Right atrium auricular region (tissue), 2 donors: Measurements from ENCODE around the gene APOD. TPM values are rescaled to one million over a fixed set of nuclear protein-coding genes. Genes with fewer than 3 reads are reported as not detected.

ENCODE experiments used
- DNase-seq: peaks from one replicate; pipeline ENCODE4 v3.0.0-alpha.2; 2019; ENCODE audit warnings: low spot score
- H3K27ac ChIP-seq, 2 donors: fragments of 200-600 bp; sonication (generic); 1 replicate in 1 of 2; 2 replicates in 1 of 2; pipeline ENCODE4 v1.5.1; 2016 to 2019
- H3K27me3 ChIP-seq, 2 donors: fragments of 200-600 bp; sonication (generic); one replicate each; pipeline versions ENCODE4 v1.5.1 to v1.6.0; 2017 to 2019
- H3K36me3 ChIP-seq: fragments of 200-600 bp; sonication (generic); one replicate; pipeline ENCODE4 v1.5.1; 2016
- H3K4me1 ChIP-seq, 2 donors: fragments of 200-600 bp; sonication (generic); one replicate each; pipeline versions ENCODE4 v1.5.1 to v1.6.0; 2017 to 2019
- H3K4me3 ChIP-seq, 2 donors: fragments of 200-600 bp; sonication (generic); 1 replicate in 1 of 2; 2 replicates in 1 of 2; pipeline ENCODE4 v1.5.1; 2017 to 2019; ENCODE audit warnings: mild to moderate bottlenecking in 1 of 2, moderate library complexity in 1 of 2
- H3K9me3 ChIP-seq, 2 donors: fragments of 200-600 bp; sonication (generic); one replicate each; pipeline ENCODE4 v1.5.1; 2019
- CTCF ChIP-seq, 2 donors: fragments of 200-600 bp; sonication (generic); IDR thresholded peaks; one replicate each; pipeline ENCODE4 v1.5.1; 2019; ENCODE audit warnings: antibody characterized with exemption in 2 of 2
- total RNA-seq, 2 donors: library from RNA; depleted of rRNA; stranded (reverse); fragments of >200 nt; gene quantifications; one replicate each; pipeline ENCODE4 v1.1.0, GENCODE V29; 2016

APOD gene
- total RNA-seq, 2 donors from 2014 or later: 79.6 to 93.2 TPM

- H3K4me3 ChIP-seq: no peak overlapping the region
- H3K27ac ChIP-seq: no peak overlapping the region
- H3K4me1 ChIP-seq: no peaks in the 10 kb centered on the region
- H3K27me3 ChIP-seq: no peaks in the 10 kb centered on the region
- no peaks in the 10 kb centered on the region for H3K9me3 ChIP-seq
- no peaks in the 10 kb centered on the region for H3K36me3 ChIP-seq
- no peak for TF ChIP-seq CTCF (IDR thresholded peaks at IDR 0.05)
- no peak for DNase-seq
Measured at GRCh38 chr3:195559723-195560409, 23.9 kb downstream of the APOD start.

GRCh38 chr3:195558602-195559001 lies 25.1 kb downstream of the APOD start:
- H3K27ac ChIP-seq: no peak overlapping the region
- no peak overlapping the region for H3K4me3 ChIP-seq
- no peaks in the 10 kb centered on the region for H3K9me3 ChIP-seq
- no peak for DNase-seq
- no peaks in the 10 kb centered on the region for H3K27me3 ChIP-seq
- H3K4me1 ChIP-seq: no peaks in the 10 kb centered on the region
- no peaks in the 10 kb centered on the region for H3K36me3 ChIP-seq
- TF ChIP-seq CTCF (IDR thresholded peaks at IDR 0.05): peak in 1 of 2 donors; percentile 54

GRCh38 chr3:195557322-195557721 lies 26.4 kb downstream of the APOD start:
- Histone ChIP-seq H3K9me3 (no peaks in the 10 kb centered on the region), H3K36me3 (no peaks in the 10 kb centered on the region), H3K4me1 (no peaks in the 10 kb centered on the region), H3K27me3 (no peaks in the 10 kb centered on the region), H3K27ac (no peak overlapping the region), H3K4me3 (no peak overlapping the region)
- no peak for DNase-seq
- no peak for TF ChIP-seq CTCF (IDR thresholded peaks at IDR 0.05)

- no peaks in the 10 kb centered on the region for H3K9me3 ChIP-seq
- H3K4me3 ChIP-seq: no peak overlapping the region
- H3K36me3 ChIP-seq: no peaks in the 10 kb centered on the region
- H3K4me1 ChIP-seq: no peaks in the 10 kb centered on the region
- no peak for DNase-seq
- no peaks in the 10 kb centered on the region for H3K27me3 ChIP-seq
- peak in 1 of 2 donors; percentile 38 for TF ChIP-seq CTCF (IDR thresholded peaks at IDR 0.05)
- no peak overlapping the region for H3K27ac ChIP-seq
Measured at GRCh38 chr3:195556390-195556789, 27.4 kb downstream of the APOD start.

- H3K27ac ChIP-seq: no peak overlapping the region
- H3K4me1 ChIP-seq: peaks cover 0 to 5% of the 10 kb centered on the region in 2 donors
- TF ChIP-seq CTCF (IDR thresholded peaks at IDR 0.05): no peak
- H3K4me3 ChIP-seq: no peak overlapping the region
- no peaks in the 10 kb centered on the region for H3K27me3 ChIP-seq
- no peak for DNase-seq
- H3K9me3 ChIP-seq: no peaks in the 10 kb centered on the region
- no peaks in the 10 kb centered on the region for H3K36me3 ChIP-seq
Measured at GRCh38 chr3:195555110-195555509, 28.6 kb downstream of the APOD start.

- Histone ChIP-seq H3K27me3 (no peaks in the 10 kb centered on the region), H3K4me1 (peaks cover 0 to 5% of the 10 kb centered on the region in 2 donors), H3K27ac (no peak overlapping the region), H3K9me3 (no peaks in the 10 kb centered on the region), H3K4me3 (no peak overlapping the region), H3K36me3 (no peaks in the 10 kb centered on the region)
- no peak for DNase-seq
- no peak for TF ChIP-seq CTCF (IDR thresholded peaks at IDR 0.05)
Measured at GRCh38 chr3:195554458-195554857, 29.3 kb downstream of the APOD start.
